Astrocyte of the spinal cord (primary cell): ENCODE data around the gene DEDD.

Experiments
- DNase-seq: peaks from one replicate; pipeline ENCODE4 v3.0.0; 2011; ENCODE audit warnings: low read depth, low spot score
- H3K4me3 ChIP-seq: 2 replicates; pipeline ENCODE4 v1.5.1; 2011; ENCODE audit warnings: low read depth, mild to moderate bottlenecking, low read length, moderate library complexity
- in situ Hi-C: cut with HindIII; loops from 2 replicates; pipeline ENCODE4 v1.10.0; 2017; ENCODE audit warnings: low sequenced_read_pairs
- TF ChIP-seq, protein P1 (sequence below): IDR thresholded peaks from 2 replicates; pipeline ENCODE4 v1.5.1; 2012; ENCODE audit warnings: low read depth, mild to moderate bottlenecking, low read length, inconsistent platforms

The DEDD gene

GRCh38 chr1:161113915-161114314 lies 18.6 kb downstream of the DEDD start:
- no peak overlapping the region for H3K4me3 ChIP-seq
- TF ChIP-seq, protein P1, sequence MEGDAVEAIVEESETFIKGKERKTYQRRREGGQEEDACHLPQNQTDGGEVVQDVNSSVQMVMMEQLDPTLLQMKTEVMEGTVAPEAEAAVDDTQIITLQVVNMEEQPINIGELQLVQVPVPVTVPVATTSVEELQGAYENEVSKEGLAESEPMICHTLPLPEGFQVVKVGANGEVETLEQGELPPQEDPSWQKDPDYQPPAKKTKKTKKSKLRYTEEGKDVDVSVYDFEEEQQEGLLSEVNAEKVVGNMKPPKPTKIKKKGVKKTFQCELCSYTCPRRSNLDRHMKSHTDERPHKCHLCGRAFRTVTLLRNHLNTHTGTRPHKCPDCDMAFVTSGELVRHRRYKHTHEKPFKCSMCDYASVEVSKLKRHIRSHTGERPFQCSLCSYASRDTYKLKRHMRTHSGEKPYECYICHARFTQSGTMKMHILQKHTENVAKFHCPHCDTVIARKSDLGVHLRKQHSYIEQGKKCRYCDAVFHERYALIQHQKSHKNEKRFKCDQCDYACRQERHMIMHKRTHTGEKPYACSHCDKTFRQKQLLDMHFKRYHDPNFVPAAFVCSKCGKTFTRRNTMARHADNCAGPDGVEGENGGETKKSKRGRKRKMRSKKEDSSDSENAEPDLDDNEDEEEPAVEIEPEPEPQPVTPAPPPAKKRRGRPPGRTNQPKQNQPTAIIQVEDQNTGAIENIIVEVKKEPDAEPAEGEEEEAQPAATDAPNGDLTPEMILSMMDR = no peak
- DNase-seq = no peak
- in situ Hi-C loops = no loop called here

DNA sequence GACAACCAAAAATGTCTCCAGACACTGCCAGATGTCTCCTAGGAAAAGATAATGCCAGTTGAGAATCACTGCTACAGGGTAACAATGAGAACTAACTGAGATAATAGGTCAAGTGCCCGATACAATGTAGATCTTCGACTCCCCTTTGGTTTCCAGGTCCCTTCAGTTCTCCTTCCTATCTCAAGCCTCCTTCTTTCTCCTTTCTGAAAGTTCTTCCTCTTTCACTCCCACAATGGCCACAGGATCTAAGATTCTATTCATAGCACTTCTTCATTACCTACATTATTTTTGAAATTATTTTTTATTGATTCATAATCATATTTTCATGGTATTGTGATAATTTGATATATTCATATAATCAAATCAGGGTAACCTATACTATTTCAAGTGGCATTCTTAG lies 20.9 kb downstream of the DEDD start:
- in situ Hi-C loops = no loop called here
- H3K4me3 ChIP-seq = no peak overlapping the region

DNA sequence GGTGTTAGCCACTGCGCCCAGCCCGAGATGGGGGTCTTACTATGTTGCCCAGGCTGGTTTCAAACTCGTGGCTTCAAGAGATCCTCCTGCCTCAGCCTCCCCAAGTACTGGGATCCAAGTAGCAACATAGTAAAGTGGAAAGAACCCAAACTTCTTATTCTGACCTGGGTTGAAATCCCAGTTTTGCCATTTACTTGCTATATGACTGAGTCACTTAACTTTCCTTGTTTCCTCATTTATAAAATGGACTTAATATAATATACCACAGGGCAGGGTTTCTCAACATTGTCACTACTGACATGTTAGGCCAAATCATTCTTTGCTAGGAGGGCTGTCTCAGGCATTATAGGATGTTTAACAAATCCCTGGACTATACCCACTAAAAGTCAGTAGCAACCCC lies 21.4 kb downstream of the DEDD start:
- DNase-seq = no peak
- TF ChIP-seq, protein P1 = no peak
- H3K4me3 ChIP-seq = no peak overlapping the region
- in situ Hi-C loops = no loop called here

More for the DNA sequence above, 20.9 kb downstream of the DEDD start:
- DNase-seq = no peak
- TF ChIP-seq, protein P1 = no peak

DNA sequence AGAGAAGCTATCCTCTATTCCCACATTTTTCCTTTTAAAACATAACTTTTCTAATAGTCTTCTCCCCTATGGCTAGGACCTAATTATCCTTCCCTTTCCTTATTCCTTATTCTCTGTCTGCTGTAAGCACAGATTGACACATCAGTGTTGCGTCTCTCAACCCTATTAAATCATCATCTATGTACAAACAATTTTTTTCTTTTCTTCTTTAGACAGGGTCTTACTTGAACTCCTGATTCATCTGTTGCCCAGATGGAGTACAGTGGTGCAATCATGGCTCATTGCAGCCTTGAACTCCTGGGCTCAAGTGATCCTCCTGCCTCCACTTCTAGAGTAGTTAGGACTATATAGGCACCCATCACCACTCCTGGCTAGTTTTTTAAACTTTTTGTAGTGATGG lies 26.0 kb downstream of the DEDD start:
- TF ChIP-seq, protein P1 = no peak

DNA sequence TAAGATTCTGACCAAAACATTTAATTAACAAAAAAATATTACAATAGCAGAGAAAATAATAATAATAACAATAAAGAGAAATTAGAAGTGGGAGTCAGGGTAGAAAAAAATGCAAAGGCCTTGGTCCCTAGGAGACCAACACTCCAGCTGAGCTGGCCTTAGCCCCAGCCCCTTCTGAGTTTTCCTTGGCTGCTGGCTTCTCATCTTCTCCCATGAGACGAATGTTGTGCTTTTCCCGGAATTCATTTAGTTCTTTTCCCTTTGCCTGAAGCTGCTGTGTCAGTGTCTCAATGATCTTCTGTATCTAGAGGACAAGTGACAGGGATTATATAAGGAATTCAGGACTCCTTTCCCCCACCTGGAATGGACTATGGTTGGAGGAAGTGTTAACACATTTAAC lies 31.9 kb downstream of the DEDD start:
- in situ Hi-C loops = no loop called here
- DNase-seq = no peak
- TF ChIP-seq, protein P1 = no peak
- H3K4me3 ChIP-seq = no peak overlapping the region

More for the DNA sequence above, 26.0 kb downstream of the DEDD start:
- H3K4me3 ChIP-seq = no peak overlapping the region
- in situ Hi-C loops = no loop called here
- no peak for DNase-seq

- no peak overlapping the region for H3K4me3 ChIP-seq
- TF ChIP-seq, protein P1 = no peak
- no peak for DNase-seq
- in situ Hi-C loops = no loop called here
Measured at GRCh38 chr1:161099090-161099802, 33.2 kb downstream of the DEDD start.
